AG09309 (cell line): Measurements from ENCODE around the gene MREG.
"Not testable (repeated sequence)": the region's sequence is repeated elsewhere in the genome, so short reads cannot be mapped to it uniquely, and the experiment has no call there.

ENCODE experiments used
- DNase-seq: peaks from one replicate; pipeline ENCODE4 v3.0.0-alpha.2; 2010; ENCODE audit warnings: low read depth
- H3K4me3 ChIP-seq: 2 replicates; pipeline ENCODE4 v1.5.1; 2011; ENCODE audit warnings: mild to moderate bottlenecking, low read depth, low read length, moderate library complexity; ENCODE audit not compliant: control insufficient read depth
- TF ChIP-seq, protein P1 (sequence below): IDR thresholded peaks from 2 replicates; pipeline ENCODE4 v1.5.1; 2011; ENCODE audit warnings: mild to moderate bottlenecking, low read depth, low read length, inconsistent platforms; ENCODE audit not compliant: insufficient read depth, control insufficient read depth; ENCODE audit errors: missing control alignments

Gene MREG

DNA sequence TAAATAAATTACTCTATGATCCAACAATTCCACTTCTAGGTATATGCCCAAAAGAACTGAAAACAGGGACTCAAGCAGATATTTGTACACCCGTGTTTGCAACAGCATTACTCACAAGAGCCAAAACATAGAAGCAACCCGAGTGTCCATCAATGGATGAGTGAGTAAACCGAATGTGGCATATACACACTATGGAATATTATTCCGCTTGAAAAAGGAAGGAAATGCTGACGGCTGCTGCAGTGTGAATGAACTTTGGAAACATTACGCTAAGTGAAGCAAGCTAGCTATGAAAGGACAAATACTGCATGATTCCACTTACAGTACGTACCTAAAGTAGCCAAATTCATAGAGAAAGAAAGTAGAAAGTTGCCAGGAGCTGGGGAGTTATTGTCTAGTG lies 32.2 kb downstream of the MREG start:
- H3K4me3 ChIP-seq, result no peak overlapping the region
- no peak for DNase-seq
- TF ChIP-seq, protein P1, sequence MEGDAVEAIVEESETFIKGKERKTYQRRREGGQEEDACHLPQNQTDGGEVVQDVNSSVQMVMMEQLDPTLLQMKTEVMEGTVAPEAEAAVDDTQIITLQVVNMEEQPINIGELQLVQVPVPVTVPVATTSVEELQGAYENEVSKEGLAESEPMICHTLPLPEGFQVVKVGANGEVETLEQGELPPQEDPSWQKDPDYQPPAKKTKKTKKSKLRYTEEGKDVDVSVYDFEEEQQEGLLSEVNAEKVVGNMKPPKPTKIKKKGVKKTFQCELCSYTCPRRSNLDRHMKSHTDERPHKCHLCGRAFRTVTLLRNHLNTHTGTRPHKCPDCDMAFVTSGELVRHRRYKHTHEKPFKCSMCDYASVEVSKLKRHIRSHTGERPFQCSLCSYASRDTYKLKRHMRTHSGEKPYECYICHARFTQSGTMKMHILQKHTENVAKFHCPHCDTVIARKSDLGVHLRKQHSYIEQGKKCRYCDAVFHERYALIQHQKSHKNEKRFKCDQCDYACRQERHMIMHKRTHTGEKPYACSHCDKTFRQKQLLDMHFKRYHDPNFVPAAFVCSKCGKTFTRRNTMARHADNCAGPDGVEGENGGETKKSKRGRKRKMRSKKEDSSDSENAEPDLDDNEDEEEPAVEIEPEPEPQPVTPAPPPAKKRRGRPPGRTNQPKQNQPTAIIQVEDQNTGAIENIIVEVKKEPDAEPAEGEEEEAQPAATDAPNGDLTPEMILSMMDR, result no peak

DNA sequence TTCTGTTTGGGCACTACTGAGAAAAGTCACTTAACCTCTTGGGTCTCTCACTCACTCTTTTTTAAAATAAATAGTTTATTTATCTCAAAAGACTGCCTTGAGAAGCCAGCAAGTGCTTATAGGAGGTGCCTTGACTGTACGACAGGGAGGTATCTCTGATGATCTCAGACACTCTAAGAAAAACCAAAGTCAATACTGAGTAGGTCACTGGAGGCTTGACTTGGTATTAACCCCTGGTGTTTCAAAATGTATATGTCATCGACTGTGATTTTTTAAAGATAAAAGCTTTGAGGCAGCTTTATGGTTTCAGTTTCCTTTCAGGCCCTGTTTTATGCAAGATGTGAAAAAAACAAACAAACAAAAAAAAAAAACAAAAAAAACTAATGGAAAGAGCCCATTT lies 33.7 kb downstream of the MREG start:
- TF ChIP-seq, protein P1, result no peak
- no peak for DNase-seq
- H3K4me3 ChIP-seq, result no peak overlapping the region

DNA sequence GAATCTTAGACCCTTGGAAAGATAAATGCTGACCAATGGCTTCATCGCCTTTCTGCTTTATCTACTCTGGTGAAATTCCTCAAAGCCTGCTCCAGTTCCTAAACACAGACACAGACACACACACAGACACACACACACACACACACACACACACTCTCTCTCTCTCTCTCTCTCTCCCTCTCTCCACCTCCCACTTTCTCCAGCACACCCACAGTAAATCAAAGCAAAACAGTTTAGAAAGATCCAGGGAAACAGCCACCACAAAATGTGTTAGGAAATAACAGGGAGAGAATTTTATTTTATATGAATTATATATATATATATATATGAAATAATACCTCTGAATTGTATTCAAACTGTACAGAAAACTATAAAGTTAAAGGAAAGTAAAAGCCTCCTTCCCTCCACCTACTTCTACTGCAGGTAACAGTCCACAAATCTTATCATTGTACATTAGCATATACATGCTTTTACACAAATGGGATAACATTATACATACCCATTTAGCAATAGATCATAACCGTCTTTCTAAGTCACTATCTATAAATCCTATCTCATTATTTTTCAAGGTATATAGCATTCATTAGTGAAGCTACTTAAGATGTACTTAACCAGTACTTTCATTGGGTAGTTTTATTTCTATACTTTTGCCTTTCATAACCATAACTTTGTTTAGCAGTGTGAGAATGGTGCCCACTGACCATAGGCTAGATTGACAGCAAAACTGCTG lies 38.5 kb downstream of the MREG start:
- H3K4me3 ChIP-seq, result no peak overlapping the region
- TF ChIP-seq, protein P1, result no peak
- no peak for DNase-seq

DNA sequence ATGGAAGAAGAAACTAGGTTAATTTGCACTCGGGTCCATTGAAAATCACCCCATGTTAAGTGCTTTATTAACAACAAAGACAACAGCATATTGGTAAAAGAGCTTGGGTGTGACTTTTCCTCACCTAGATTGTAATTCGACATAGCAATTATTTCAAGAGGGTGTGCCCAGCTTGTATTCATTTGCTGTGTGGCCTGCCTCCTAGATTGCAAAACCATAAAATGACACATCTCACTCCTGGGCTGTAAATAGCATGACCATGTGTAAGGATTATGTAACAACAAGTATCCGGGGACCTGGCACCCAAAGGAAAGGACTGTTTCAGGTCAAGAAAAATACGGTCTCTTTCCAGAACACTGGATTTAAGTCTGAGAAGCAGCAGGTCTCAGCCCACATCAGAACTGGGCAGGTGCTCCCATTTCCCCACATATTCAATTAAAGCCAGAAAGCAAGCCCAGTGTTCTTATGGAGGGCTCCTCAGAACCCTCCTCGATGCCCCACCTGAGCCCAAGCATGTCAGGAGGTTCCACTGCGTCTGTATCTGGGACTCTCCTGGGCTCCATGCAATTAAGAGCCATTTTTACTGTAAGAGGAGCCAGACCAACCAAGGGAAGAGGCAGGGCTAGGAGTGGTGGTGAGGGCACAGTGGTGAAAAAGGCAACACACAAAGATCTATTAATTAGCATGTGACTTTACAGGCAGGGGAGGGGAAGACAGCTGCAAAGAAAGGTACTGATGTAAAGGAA lies 39.2 kb downstream of the MREG start:
- H3K4me3 ChIP-seq, result no peak overlapping the region
- DNase-seq, result peak; percentile 41
- TF ChIP-seq, protein P1, result no peak

DNA sequence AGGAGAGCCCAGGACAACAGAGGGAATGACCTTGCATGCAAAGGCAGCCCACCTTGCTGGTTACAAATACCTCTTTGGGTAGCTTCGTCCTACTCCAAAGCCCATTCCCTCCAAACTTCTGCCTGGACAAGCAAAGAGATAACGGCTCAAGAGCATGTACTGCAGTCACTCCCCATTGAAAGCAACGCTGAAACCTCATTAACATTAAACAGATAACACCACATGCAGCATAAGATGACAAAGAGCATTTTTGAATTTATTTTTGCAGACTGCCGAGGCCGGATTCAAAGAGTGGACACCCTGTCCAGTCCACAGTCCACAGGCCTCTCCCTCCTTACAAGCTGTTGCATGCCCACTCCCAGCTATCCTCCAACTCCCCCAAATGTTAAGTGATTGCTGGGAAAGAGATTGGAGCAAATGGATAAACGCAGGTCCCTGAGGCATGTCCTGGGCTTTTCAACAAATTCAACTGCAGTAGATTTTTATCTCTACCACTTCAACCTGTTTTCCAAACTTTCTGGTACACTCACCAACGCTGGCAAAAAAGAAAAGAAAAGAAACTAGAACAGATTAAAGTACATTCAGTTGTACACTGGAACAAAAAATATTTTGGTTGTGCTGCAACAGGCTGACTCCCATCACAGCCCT lies 40.1 kb downstream of the MREG start:
- H3K4me3 ChIP-seq, result no peak overlapping the region
- DNase-seq, result no peak
- TF ChIP-seq, protein P1, result no peak

DNA sequence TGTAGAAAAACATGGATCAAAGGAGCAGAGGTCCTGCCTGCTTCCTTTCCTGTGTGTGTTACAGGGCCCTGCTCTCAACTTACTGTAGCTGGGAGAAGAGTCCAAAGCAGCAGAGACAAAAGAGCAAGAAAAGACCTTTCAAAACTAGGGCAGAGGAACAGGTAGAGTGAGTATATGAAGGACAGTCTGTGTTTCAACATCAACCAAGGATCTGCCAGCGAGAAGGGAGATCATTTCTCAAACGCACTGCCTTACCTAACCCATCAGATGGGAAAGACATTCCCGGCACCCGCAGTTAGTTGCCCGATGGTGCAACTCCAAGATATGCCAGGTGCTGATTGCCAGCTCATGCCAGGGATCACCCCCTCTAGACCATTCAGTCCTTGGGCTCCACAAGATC lies 41.7 kb downstream of the MREG start:
- DNase-seq, result no peak
- TF ChIP-seq, protein P1, result no peak
- no peak overlapping the region for H3K4me3 ChIP-seq

DNA sequence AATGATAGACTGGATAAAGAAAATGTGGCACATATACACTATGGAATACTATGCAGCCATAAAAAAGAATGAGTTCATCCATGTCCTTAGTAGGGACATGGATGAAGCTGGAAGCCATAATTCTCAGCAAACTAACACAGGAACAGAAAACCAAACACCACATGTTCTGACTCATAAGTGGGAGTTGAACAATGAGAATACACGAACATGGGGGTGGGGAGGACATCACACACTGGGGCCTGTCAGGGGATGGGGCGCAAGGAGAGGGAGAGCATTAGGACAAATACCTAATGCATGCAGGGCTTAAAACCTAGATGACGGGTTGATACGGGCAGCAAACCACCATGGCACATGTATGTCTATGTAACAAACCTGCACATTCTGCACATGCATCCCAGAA lies 42.5 kb downstream of the MREG start:
- H3K4me3 ChIP-seq, DNase-seq: not testable (repeated sequence)
